Lung (tissue), 12 donors: ENCODE measurements around the gene SUPT3H. TPM values are rescaled to one million over a fixed set of nuclear protein-coding genes. Genes with fewer than 3 reads are reported as not detected.

Experiments used
- ATAC-seq: fragments of 200-7000 bp; cut with Tn5 transposase; one replicate; pipeline ENCODE4 v1.9.1; 2020; ENCODE audit warnings: moderate number of reproducible peaks; ENCODE audit not compliant: insufficient read depth, low FRiP score
- DNase-seq, 3 donors: peaks; one replicate each; pipeline ENCODE4 v3.0.0-alpha.2; 2013 to 2017
- H3K27ac ChIP-seq, 2 donors: one replicate each; pipeline ENCODE4 v1.5.1; 2013; ENCODE audit warnings: mild to moderate bottlenecking in 2 of 2, moderate library complexity in 2 of 2, control low read depth in 1 of 2, inconsistent platforms in 1 of 2, low read depth in 1 of 2, low read length in 1 of 2
- H3K27me3 ChIP-seq, 3 donors: one replicate each; pipeline ENCODE4 v1.5.1; 2013; ENCODE audit warnings: low read length in 2 of 3; ENCODE audit not compliant: control insufficient read depth in 3 of 3, insufficient read depth in 3 of 3
- H3K36me3 ChIP-seq, 4 donors: one replicate each; pipeline ENCODE4 v1.5.1; 2013; ENCODE audit warnings: low read length in 4 of 4, mild to moderate bottlenecking in 1 of 4, moderate library complexity in 1 of 4; ENCODE audit not compliant: control insufficient read depth in 4 of 4, insufficient read depth in 4 of 4
- H3K4me1 ChIP-seq, 5 donors: one replicate each; pipeline ENCODE4 v1.5.1; 2013; ENCODE audit warnings: low read length in 5 of 5, mild to moderate bottlenecking in 2 of 5, moderate library complexity in 1 of 5; ENCODE audit not compliant: control insufficient read depth in 5 of 5, insufficient read depth in 5 of 5
- H3K4me3 ChIP-seq: one replicate; pipeline ENCODE4 v1.5.1; 2013; ENCODE audit warnings: mild to moderate bottlenecking, control low read depth, moderate library complexity
- H3K9ac ChIP-seq, 2 donors: one replicate each; pipeline ENCODE4 v1.5.1; 2013; ENCODE audit warnings: low read length in 2 of 2, control low read depth in 1 of 2; ENCODE audit not compliant: insufficient read depth in 1 of 2
- H3K9me3 ChIP-seq, 4 donors: one replicate each; pipeline ENCODE4 v1.5.1; 2013; ENCODE audit warnings: low read length in 3 of 4, mild to moderate bottlenecking in 1 of 4, moderate library complexity in 1 of 4; ENCODE audit not compliant: control insufficient read depth in 4 of 4, insufficient read depth in 3 of 4
- CTCF ChIP-seq: IDR thresholded peaks from 2 replicates; pipeline ENCODE4 v1.5.1; 2012; ENCODE audit warnings: mild to moderate bottlenecking; ENCODE audit errors: control extremely low read depth, extremely low read depth
- WGBS, 2 donors: extraction: QIAGEN DNeasy Blood & Tissue Kit; methylation state at CpG; one replicate each; pipeline ENCODE4 v1.1.7; 2013; 5-methylcytosine and 5-hydroxymethylcytosine counted together
- polyA plus RNA-seq, 2 donors: library from polyadenylated mRNA; stranded (reverse); fragments of 200-250 nt; gene quantifications; one replicate each; pipeline ENCODE4 v1.2.1, GENCODE V29; 2013
- total RNA-seq, 2 donors: library from RNA; depleted of rRNA in 1 of 2; stranded (reverse); fragments of >200 nt in 1 of 2; gene quantifications; one replicate each; pipeline ENCODE4 v1.2.1, GENCODE V29; 2014 to 2021
- donor health status: control.
- donor health status: control.
- donor health status: Bipolar disorder and iron deficiency.
- donor health status: healthy.
- donor health status: DM: yes; HTN: yes; CAD: no.

SUPT3H gene
- total and polyA plus RNA-seq, 4 donors, result 5.2 to 17.4 (median 8.2) TPM

- Histone ChIP-seq H3K27me3 (peaks cover 0 to 85% (median 46%) of the 10 kb centered on the region in 3 donors), H3K9ac (no peak overlapping the region), H3K36me3 (no peaks in the 10 kb centered on the region), H3K4me3 (peak overlapping the region; percentile 20), H3K27ac (peak overlapping the region in 1 of 2 donors; percentile 37), H3K4me1 (peaks cover 3 to 37% (median 7%) of the 10 kb centered on the region in 5 donors), H3K9me3 (no peaks in the 10 kb centered on the region)
- peak; percentile 71 to 75 (median 72) for DNase-seq
- no peak for ATAC-seq
- 0 to 1% methylated on average over 53 to 83 of the region's 83 CpGs for WGBS, 2 donors
- TF ChIP-seq CTCF, result no peak
These were observed 44.2 kb upstream of the SUPT3H start for GRCh38 chr6:45421709-45422502.

GRCh38 chr6:45420909-45421708 is 43.4 kb upstream of the SUPT3H start:
- TF ChIP-seq CTCF, result no peak
- peak overlapping the region; percentile 20 for H3K4me3 ChIP-seq
- 3 to 9% methylated on average over 19 of the region's 19 CpGs for WGBS, 2 donors
- peak overlapping the region in 1 of 2 donors; percentile 37 for H3K27ac ChIP-seq
- H3K4me1 ChIP-seq, result peaks cover 3 to 37% (median 7%) of the 10 kb centered on the region in 5 donors
- no peak for ATAC-seq
- no peaks in the 10 kb centered on the region for H3K9me3 ChIP-seq
- no peaks in the 10 kb centered on the region for H3K36me3 ChIP-seq
- peak overlapping the region in 1 of 2 donors; percentile 0 for H3K9ac ChIP-seq
- peak; percentile 37 to 74 (median 64) for DNase-seq
- peaks cover 0 to 85% (median 53%) of the 10 kb centered on the region in 3 donors for H3K27me3 ChIP-seq

- no peak for TF ChIP-seq CTCF
- Histone ChIP-seq H3K4me1 (peaks cover 3 to 37% (median 7%) of the 10 kb centered on the region in 5 donors), H3K36me3 (no peaks in the 10 kb centered on the region), H3K27ac (no peak overlapping the region), H3K4me3 (no peak overlapping the region), H3K27me3 (peaks cover 0 to 85% (median 56%) of the 10 kb centered on the region in 3 donors), H3K9ac (peak overlapping the region in 1 of 2 donors; percentile 0), H3K9me3 (no peaks in the 10 kb centered on the region)
- 5 to 8% methylated on average over 40 of the region's 40 CpGs for WGBS, 2 donors
- ATAC-seq (no peak), DNase-seq (peak; percentile 38 to 60 (median 40))
These were observed 42.6 kb upstream of the SUPT3H start for GRCh38 chr6:45420083-45420908.
